Measurements from ENCODE around the gene ARHGAP45. TPM values are rescaled to one million over a fixed set of nuclear protein-coding genes. Genes with fewer than 3 reads are reported as not detected.

ARHGAP45 gene
- total RNA-seq, 2 experiments from 2014 or later = 123 to 136 TPM

GRCh38 chr19:1070931-1071791, 4.2 kb downstream of the ARHGAP45 start:
- H3K4me1 Mint-ChIP-seq (ENCODE audit: low read depth) = peaks cover 57% of the 10 kb centered on the region
- CTCF ChIA-PET = interaction anchor here (0.5 kb wide), 1 partner anchor 25 kb away, joined by 3 read pairs; no protein-coding TSS in a partner anchor

GRCh38 chr19:1072371-1073015, 5.5 kb downstream of the ARHGAP45 start:
- intact Hi-C loops (cut with micrococcal nuclease) = no loop called here
- CTCF ChIA-PET = interaction anchor here (0.9 to 1.0 kb wide), 2 partner anchors 15 to 149 kb away, joined by 3 read pairs; no protein-coding TSS in a partner anchor
- Mint-ChIP-seq H3K4me1 (ENCODE audit: low read depth) (peaks cover 63% of the 10 kb centered on the region), H3K36me3 (ENCODE audit: low read depth) (peaks cover 41% of the 10 kb centered on the region), H3K27me3 (ENCODE audit: low read depth) (no peaks in the 10 kb centered on the region), H3K9me3 (no peaks in the 10 kb centered on the region), H3K4me3 (no peak overlapping the region), H3K27ac (peak overlapping the region; percentile 79)
- no peak for DNase-seq

More at GRCh38 chr19:1070931-1071791, 4.2 kb downstream of the ARHGAP45 start:
- peak overlapping the region; percentile 54 for H3K4me3 Mint-ChIP-seq
- intact Hi-C loops (cut with micrococcal nuclease) = no loop called here
- H3K36me3 Mint-ChIP-seq (ENCODE audit: low read depth) = peaks cover 35% of the 10 kb centered on the region
- H3K27me3 Mint-ChIP-seq (ENCODE audit: low read depth) = no peaks in the 10 kb centered on the region
- no peak for DNase-seq
- H3K27ac Mint-ChIP-seq = peak overlapping the region; percentile 79
- no peaks in the 10 kb centered on the region for H3K9me3 Mint-ChIP-seq

GRCh38 chr19:1073063-1073955, 6.3 kb downstream of the ARHGAP45 start:
- Mint-ChIP-seq H3K9me3 (no peaks in the 10 kb centered on the region), H3K27ac (peak overlapping the region; percentile 18), H3K4me1 (ENCODE audit: low read depth) (peaks cover 70% of the 10 kb centered on the region), H3K36me3 (ENCODE audit: low read depth) (peaks cover 49% of the 10 kb centered on the region), H3K4me3 (peak overlapping the region; percentile 49), H3K27me3 (ENCODE audit: low read depth) (no peaks in the 10 kb centered on the region)
- no peak for DNase-seq
- CTCF ChIA-PET = interaction anchor here (0.9 kb wide), 1 partner anchor 150 kb away, joined by 3 read pairs; no protein-coding TSS in a partner anchor
- intact Hi-C loops (cut with micrococcal nuclease) = no loop called here

GRCh38 chr19:1073956-1074517, 7.1 kb downstream of the ARHGAP45 start:
- H3K36me3 Mint-ChIP-seq (ENCODE audit: low read depth) = peaks cover 47% of the 10 kb centered on the region
- no peaks in the 10 kb centered on the region for H3K27me3 Mint-ChIP-seq (ENCODE audit: low read depth)
- intact Hi-C loops (cut with micrococcal nuclease) = no loop called here
- no peak for DNase-seq
- H3K27ac Mint-ChIP-seq = no peak overlapping the region
- peaks cover 67% of the 10 kb centered on the region for H3K4me1 Mint-ChIP-seq (ENCODE audit: low read depth)
- H3K9me3 Mint-ChIP-seq = no peaks in the 10 kb centered on the region
- CTCF ChIA-PET = interaction anchor here (0.6 to 3.6 kb wide), 5 partner anchors 9 to 194 kb away, joined by 3 to 24 read pairs (median 4); no protein-coding TSS in a partner anchor
- H3K4me3 Mint-ChIP-seq = peak overlapping the region; percentile 49

- intact Hi-C loops (cut with micrococcal nuclease) = loop anchor here (5.0 kb wide), 1 partner anchor 167 kb away; no protein-coding TSS in a partner anchor
- Mint-ChIP-seq H3K4me1 (ENCODE audit: low read depth) (peaks cover 66% of the 10 kb centered on the region), H3K9me3 (no peaks in the 10 kb centered on the region), H3K4me3 (peak overlapping the region; percentile 59), H3K36me3 (ENCODE audit: low read depth) (peaks cover 48% of the 10 kb centered on the region), H3K27ac (peak overlapping the region; percentile 75), H3K27me3 (ENCODE audit: low read depth) (no peaks in the 10 kb centered on the region)
- peak; percentile 93 for DNase-seq
- CTCF ChIA-PET = interaction anchor here (0.6 to 3.6 kb wide), 5 partner anchors 10 to 193 kb away, joined by 3 to 24 read pairs (median 4); no protein-coding TSS in a partner anchor
Observed at GRCh38 chr19:1074544-1075283, 7.7 kb downstream of the ARHGAP45 start.

- DNase-seq = no peak
- intact Hi-C loops (cut with micrococcal nuclease) = loop anchor here (2.0 to 5.0 kb wide), 3 partner anchors 37 to 169 kb away; no protein-coding TSS in a partner anchor
- Mint-ChIP-seq H3K4me1 (ENCODE audit: low read depth) (peaks cover 69% of the 10 kb centered on the region), H3K27ac (peak overlapping the region; percentile 75), H3K36me3 (ENCODE audit: low read depth) (peaks cover 58% of the 10 kb centered on the region), H3K9me3 (no peaks in the 10 kb centered on the region), H3K4me3 (peak overlapping the region; percentile 59), H3K27me3 (ENCODE audit: low read depth) (no peaks in the 10 kb centered on the region)
- CTCF ChIA-PET = interaction anchor here (0.8 to 3.6 kb wide), 6 partner anchors 9 to 119 kb away, joined by 3 to 24 read pairs (median 4); partner anchors contain the start of gene ARHGAP45
Observed at GRCh38 chr19:1076046-1076386, 9.0 kb downstream of the ARHGAP45 start.

- H3K4me1 Mint-ChIP-seq (ENCODE audit: low read depth) = peaks cover 72% of the 10 kb centered on the region
- DNase-seq = peak; percentile 96
- no peaks in the 10 kb centered on the region for H3K9me3 Mint-ChIP-seq
- CTCF ChIA-PET = interaction anchor here (0.6 to 3.6 kb wide), 4 partner anchors 10 to 118 kb away, joined by 4 to 24 read pairs (median 6); partner anchors contain the start of gene ARHGAP45
- peaks cover 58% of the 10 kb centered on the region for H3K36me3 Mint-ChIP-seq (ENCODE audit: low read depth)
- intact Hi-C loops (cut with micrococcal nuclease) = loop anchor here (1.0 to 5.0 kb wide), 8 partner anchors 8 to 170 kb away; partner anchors contain the start of genes POLR2E, RNU6-2 and TMEM259
- H3K27me3 Mint-ChIP-seq (ENCODE audit: low read depth) = no peaks in the 10 kb centered on the region
- peak overlapping the region; percentile 88 for H3K27ac Mint-ChIP-seq
- H3K4me3 Mint-ChIP-seq = peak overlapping the region; percentile 64
Observed at GRCh38 chr19:1076951-1077350, 10.0 kb downstream of the ARHGAP45 start.

GRCh38 chr19:1079566-1080111, 12.7 kb downstream of the ARHGAP45 start:
- peak overlapping the region; percentile 65 for H3K27ac Mint-ChIP-seq

GRCh38 chr19:1080360-1081161, 13.6 kb downstream of the ARHGAP45 start:
- H3K4me1 Mint-ChIP-seq (ENCODE audit: low read depth) = peaks cover 60% of the 10 kb centered on the region
- no peak overlapping the region for H3K4me3 Mint-ChIP-seq
- intact Hi-C loops (cut with micrococcal nuclease) = no loop called here
- DNase-seq = no peak
- H3K27ac Mint-ChIP-seq = peak overlapping the region; percentile 53
- H3K27me3 Mint-ChIP-seq (ENCODE audit: low read depth) = no peaks in the 10 kb centered on the region
- peaks cover 57% of the 10 kb centered on the region for H3K36me3 Mint-ChIP-seq (ENCODE audit: low read depth)
- H3K9me3 Mint-ChIP-seq = no peaks in the 10 kb centered on the region
- CTCF ChIA-PET = interaction anchor here (0.6 to 1.1 kb wide), 3 partner anchors 13 to 382 kb away, joined by 3 read pairs; partner anchors contain the start of gene ARHGAP45

More at GRCh38 chr19:1079566-1080111, 12.7 kb downstream of the ARHGAP45 start:
- intact Hi-C loops (cut with micrococcal nuclease) = loop anchor here (5.0 kb wide), 1 partner anchor 172 kb away; no protein-coding TSS in a partner anchor
- no peaks in the 10 kb centered on the region for H3K27me3 Mint-ChIP-seq (ENCODE audit: low read depth)
- H3K4me1 Mint-ChIP-seq (ENCODE audit: low read depth) = peaks cover 60% of the 10 kb centered on the region
- H3K9me3 Mint-ChIP-seq = no peaks in the 10 kb centered on the region
- H3K4me3 Mint-ChIP-seq = peak overlapping the region; percentile 9
- DNase-seq = peak; percentile 94
- CTCF ChIA-PET = interaction anchor here (0.6 kb wide), 1 partner anchor 114 kb away, joined by 3 read pairs; no protein-coding TSS in a partner anchor
- peaks cover 55% of the 10 kb centered on the region for H3K36me3 Mint-ChIP-seq (ENCODE audit: low read depth)

All from activated naive CD4-positive, alpha-beta T cell treated with anti-CD3 and anti-CD28 coated beads for 36 hours (primary cell).